Esophagus squamous epithelium (tissue), 4 donors: ENCODE results near the gene ITGAL.
"Not testable (repeated sequence)": the region's sequence is repeated elsewhere in the genome, so short reads cannot be mapped to it uniquely, and the experiment has no call there.

Source experiments
- POLR2A ChIP-seq, 4 donors: fragments of 450-650 bp; IDR thresholded peaks; one replicate each; pipeline ENCODE4 v1.6.1; 2017; ENCODE audit warnings: antibody characterized with exemption in 4 of 4, mild to moderate bottlenecking in 4 of 4, moderate library complexity in 3 of 4
- TF ChIP-seq, protein P1 (sequence below), 6 experiments: fragments of 450-650 bp in 4 of 6; fragments of 200-600 bp in 2 of 6; sonication (generic) in 2 of 6; IDR thresholded peaks; one replicate each; pipeline ENCODE4 v1.5.1; 2016 to 2019; ENCODE audit warnings: antibody characterized with exemption in 6 of 6, mild to moderate bottlenecking in 4 of 6, moderate library complexity in 4 of 6

DNA sequence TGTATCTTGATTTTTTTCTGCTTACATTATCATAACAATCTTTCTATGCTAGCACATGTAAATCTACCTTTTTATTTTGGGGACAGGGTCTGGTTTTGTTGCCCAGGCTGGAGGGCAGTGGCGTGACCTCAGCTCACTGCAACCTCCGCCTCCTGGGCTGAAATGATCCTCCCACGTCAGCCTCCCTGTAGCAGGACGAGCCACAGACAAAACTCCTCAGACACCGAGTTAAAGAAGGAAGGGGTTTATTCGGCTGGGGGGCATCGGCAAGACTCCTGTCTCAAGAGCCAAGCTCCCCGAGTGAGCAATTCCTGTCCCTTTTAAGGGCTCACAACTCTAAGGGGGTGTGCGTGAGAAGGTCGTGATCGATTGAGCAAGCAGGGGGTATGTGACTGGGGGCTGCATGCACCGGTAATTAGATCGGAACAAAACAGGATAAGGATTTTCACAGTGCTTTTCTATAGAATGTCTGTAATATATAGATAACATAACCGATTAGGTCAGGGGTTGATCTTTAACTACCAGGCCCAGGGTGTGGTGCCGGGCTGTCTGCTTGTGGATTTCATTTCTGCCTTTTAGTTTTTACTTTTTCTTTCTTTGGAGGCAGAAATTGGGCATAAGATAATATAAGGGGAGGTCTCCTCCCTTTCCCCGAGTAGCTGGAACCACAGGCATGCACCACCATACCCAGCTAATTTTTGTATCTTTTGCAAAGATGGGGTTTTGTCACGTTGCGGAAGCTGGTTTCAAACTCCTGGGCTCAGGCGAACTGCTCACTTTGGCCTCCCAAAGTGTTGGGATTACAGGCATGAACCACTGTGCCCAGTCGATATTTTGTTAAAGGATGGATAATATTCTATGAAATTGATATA lies 19.6 kb upstream of the ITGAL start:
- TF ChIP-seq POLR2A (IDR thresholded peaks at IDR 0.05): not testable (repeated sequence)
- TF ChIP-seq, protein P1, sequence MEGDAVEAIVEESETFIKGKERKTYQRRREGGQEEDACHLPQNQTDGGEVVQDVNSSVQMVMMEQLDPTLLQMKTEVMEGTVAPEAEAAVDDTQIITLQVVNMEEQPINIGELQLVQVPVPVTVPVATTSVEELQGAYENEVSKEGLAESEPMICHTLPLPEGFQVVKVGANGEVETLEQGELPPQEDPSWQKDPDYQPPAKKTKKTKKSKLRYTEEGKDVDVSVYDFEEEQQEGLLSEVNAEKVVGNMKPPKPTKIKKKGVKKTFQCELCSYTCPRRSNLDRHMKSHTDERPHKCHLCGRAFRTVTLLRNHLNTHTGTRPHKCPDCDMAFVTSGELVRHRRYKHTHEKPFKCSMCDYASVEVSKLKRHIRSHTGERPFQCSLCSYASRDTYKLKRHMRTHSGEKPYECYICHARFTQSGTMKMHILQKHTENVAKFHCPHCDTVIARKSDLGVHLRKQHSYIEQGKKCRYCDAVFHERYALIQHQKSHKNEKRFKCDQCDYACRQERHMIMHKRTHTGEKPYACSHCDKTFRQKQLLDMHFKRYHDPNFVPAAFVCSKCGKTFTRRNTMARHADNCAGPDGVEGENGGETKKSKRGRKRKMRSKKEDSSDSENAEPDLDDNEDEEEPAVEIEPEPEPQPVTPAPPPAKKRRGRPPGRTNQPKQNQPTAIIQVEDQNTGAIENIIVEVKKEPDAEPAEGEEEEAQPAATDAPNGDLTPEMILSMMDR (IDR thresholded peaks at IDR 0.05): not testable (repeated sequence)
